GM12873 (cell line): ENCODE results near the gene SIRPB1.

Source experiments
- CTCF ChIP-seq: IDR thresholded peaks from 2 replicates; pipeline ENCODE4 v1.5.1; 2012; ENCODE audit warnings: low read depth, mild to moderate bottlenecking, moderate library complexity, low read length, control low read depth; ENCODE audit not compliant: insufficient read depth; ENCODE audit errors: missing control alignments

Gene SIRPB1

DNA sequence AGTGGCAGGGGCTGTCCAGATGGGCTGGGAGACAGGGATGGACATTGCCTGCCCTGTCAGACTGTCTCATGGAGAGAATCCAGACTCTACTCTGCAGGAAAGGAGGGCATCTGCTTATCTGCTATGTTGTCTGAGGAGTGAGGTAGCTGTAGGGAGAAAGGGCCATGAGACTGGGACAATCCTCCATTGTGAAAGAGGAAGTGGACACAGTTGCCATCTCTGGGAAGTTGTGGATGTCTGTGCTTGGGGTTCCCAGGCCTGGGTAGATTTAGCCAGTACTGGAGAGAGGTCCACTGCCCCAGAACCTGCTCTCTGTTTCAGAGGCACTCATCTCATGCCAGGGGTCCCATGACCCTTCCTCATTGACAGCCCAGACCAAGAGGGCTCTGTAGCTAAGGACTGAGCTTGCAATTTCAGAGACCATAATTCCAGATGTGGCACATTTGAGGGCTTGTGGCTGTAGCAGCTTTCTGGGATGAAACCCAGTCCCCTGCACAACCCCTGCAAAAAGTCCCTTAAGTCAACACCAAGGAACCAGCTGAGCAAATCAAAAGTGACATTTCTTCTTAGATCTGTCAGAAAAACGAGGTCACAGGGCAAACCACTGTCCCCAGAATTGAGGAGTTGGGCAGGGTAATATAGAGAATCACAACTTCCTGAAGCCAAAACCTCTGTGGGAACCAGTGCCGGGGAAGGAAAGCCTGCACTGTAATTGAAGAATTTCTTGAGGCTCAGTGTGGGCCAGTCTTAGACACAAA lies 41.9 kb upstream of the SIRPB1 start:
- no peak for TF ChIP-seq CTCF

- TF ChIP-seq CTCF, result no peak
Measured at GRCh38 chr20:1660246-1660645, 40.4 kb upstream of the SIRPB1 start.

- TF ChIP-seq CTCF, result no peak
Measured at GRCh38 chr20:1657556-1658334, 37.9 kb upstream of the SIRPB1 start, which contains the start of gene SIRPG. Gene SIRPG, minus strand, starts transcription at chr20:1657779. Its CDS starts 65 bp downstream, at chr20:1657714.

DNA sequence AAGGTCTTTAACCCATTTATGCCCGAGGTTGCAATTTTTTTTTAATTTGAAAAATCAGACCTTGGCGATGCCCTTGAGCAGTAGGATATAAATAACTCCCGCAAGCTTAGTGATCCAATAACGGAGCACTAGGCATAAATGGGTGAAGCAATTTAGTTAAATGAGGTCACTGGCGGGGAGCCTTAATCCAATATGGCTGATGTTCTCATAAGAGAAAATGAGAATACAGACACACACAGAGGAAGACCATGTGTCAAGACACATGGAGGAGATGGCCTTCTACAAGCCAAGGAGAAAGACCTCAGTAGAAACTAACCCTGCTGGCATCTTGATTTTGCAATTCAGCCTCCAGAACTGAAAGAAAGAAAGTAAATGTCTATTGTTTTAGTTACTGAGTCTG lies 37.0 kb upstream of the SIRPB1 start:
- no peak for TF ChIP-seq CTCF

DNA sequence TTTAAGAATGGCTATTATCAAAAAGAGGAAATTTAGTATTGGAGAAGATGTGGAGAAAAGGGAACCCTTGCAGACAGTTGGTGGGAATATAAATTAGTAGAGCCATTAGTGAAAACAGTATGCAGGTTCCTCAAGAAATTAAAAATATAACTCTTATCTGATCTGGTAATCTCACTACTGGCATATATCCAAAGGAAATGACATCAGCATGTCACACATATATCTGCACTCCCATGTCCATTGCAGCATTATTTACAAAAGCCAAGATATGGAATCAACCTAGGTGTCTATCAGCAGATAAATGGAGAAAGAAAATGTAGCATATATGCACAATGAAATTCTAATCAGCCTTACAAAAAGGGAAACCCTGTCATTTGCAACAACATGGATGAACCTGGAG lies 35.2 kb upstream of the SIRPB1 start:
- no peak for TF ChIP-seq CTCF

DNA sequence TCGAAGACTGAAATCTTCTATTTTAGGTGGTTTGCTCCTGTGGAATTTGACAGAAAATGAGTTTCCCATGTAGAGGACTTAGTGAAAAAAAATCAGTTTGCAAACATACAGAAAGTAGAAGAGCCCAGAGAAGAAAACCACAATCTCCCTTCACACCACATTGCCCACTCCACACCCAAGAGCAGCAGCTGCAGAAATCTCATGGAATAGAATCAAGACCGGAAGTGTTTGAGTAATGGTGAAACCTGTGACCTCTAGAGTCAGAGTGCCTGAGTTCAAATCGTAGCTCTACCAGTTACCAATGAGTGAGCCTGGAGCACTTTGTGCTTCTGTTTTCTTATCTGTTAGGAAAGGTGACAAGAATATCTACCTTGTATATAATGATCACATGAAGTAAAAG lies 33.2 kb upstream of the SIRPB1 start:
- no peak for TF ChIP-seq CTCF

GRCh38 chr20:1652104-1652503 lies 32.3 kb upstream of the SIRPB1 start:
- no peak for TF ChIP-seq CTCF
